Astrocyte of the spinal cord (primary cell): ENCODE results near the gene EXTL1.

Experiments
- DNase-seq: peaks from one replicate; pipeline ENCODE4 v3.0.0; 2011; ENCODE audit warnings: low read depth, low spot score
- H3K4me3 ChIP-seq: 2 replicates; pipeline ENCODE4 v1.5.1; 2011; ENCODE audit warnings: low read depth, mild to moderate bottlenecking, low read length, moderate library complexity
- CTCF ChIP-seq: IDR thresholded peaks from 2 replicates; pipeline ENCODE4 v1.5.1; 2012; ENCODE audit warnings: low read depth, mild to moderate bottlenecking, low read length, inconsistent platforms
- in situ Hi-C: cut with HindIII; loops from 2 replicates; pipeline ENCODE4 v1.10.0; 2017; ENCODE audit warnings: low sequenced_read_pairs

EXTL1 gene

GRCh38 chr1:26016953-26017545, 4.5 kb upstream of the EXTL1 start:
- in situ Hi-C loops: no loop called here

GRCh38 chr1:26017606-26018005, 4.0 kb upstream of the EXTL1 start:
- TF ChIP-seq CTCF: no peak
- in situ Hi-C loops: no loop called here
- DNase-seq: no peak
- H3K4me3 ChIP-seq: no peak overlapping the region

More at GRCh38 chr1:26016953-26017545, 4.5 kb upstream of the EXTL1 start:
- no peak overlapping the region for H3K4me3 ChIP-seq
- no peak for DNase-seq
- TF ChIP-seq CTCF: no peak

- peak; percentile 30 for DNase-seq
- H3K4me3 ChIP-seq: no peak overlapping the region
- in situ Hi-C loops: no loop called here
- TF ChIP-seq CTCF: no peak
These were observed 1.8 kb upstream of the EXTL1 start for GRCh38 chr1:26019641-26020315.

- DNase-seq: no peak
- H3K4me3 ChIP-seq: no peak overlapping the region
- TF ChIP-seq CTCF: no peak
- in situ Hi-C loops: no loop called here
These were observed 1.2 kb upstream of the EXTL1 start for GRCh38 chr1:26020330-26020768.

- no peak for DNase-seq
- no peak for TF ChIP-seq CTCF
These were observed 481 bp upstream of the EXTL1 start for GRCh38 chr1:26020941-26021646.

GRCh38 chr1:26022404-26022779, 817 bp downstream of the EXTL1 start:
- no peak for DNase-seq
- no peak for TF ChIP-seq CTCF
- no peak overlapping the region for H3K4me3 ChIP-seq
- in situ Hi-C loops: no loop called here

More at GRCh38 chr1:26020941-26021646, 481 bp upstream of the EXTL1 start:
- H3K4me3 ChIP-seq: no peak overlapping the region
- in situ Hi-C loops: no loop called here
